ENCODE data around the gene RTEL1.

The RTEL1 gene

DNA sequence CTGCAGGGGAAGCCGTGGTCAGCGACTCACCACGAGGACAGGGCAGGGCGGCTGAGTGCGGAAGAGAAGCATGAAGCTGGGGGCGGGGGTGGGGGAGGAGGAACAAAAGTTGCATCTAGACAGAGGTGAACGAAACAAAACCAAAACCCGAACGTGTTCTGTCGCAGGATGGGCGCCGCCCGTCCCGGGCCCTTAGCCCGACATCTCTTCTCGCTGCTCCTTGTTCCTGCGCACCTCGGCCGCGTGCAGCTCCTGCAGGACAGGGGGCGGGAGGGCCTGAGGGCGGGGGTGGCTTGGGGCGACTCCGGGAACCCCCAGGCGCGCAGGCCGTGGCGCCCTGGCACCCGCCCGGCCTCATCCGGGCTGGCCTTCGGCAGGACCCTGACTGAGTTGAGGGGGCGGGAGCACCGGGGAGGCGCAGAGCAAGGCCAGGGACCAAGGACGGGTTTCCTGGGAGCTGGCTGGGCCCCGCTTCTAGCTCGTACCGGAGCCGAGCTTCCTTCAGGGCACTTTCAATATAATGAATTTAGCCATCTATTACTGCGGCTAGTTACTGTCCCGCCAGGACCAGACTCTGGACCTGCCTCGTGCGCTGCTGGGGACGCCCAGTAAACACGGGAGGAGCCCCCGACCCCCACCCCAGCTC lies 16.8 kb upstream of the RTEL1 start:
- in situ Hi-C loops (cut with HindIII; ENCODE audit: low pct_ligation_motif_present, low sequenced_read_pairs), result no loop called here
- no peaks in the 10 kb centered on the region for H3K27me3 ChIP-seq (replicated peaks)
- H3K4me3 ChIP-seq (ENCODE audit: low read depth, low read length), result peak overlapping the region; percentile 51
- peak overlapping the region; percentile 1 for H3K27ac ChIP-seq
- no peaks in the 10 kb centered on the region for H3K36me3 ChIP-seq (replicated peaks)
- TF ChIP-seq, protein P1, sequence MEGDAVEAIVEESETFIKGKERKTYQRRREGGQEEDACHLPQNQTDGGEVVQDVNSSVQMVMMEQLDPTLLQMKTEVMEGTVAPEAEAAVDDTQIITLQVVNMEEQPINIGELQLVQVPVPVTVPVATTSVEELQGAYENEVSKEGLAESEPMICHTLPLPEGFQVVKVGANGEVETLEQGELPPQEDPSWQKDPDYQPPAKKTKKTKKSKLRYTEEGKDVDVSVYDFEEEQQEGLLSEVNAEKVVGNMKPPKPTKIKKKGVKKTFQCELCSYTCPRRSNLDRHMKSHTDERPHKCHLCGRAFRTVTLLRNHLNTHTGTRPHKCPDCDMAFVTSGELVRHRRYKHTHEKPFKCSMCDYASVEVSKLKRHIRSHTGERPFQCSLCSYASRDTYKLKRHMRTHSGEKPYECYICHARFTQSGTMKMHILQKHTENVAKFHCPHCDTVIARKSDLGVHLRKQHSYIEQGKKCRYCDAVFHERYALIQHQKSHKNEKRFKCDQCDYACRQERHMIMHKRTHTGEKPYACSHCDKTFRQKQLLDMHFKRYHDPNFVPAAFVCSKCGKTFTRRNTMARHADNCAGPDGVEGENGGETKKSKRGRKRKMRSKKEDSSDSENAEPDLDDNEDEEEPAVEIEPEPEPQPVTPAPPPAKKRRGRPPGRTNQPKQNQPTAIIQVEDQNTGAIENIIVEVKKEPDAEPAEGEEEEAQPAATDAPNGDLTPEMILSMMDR (IDR thresholded peaks at IDR 0.05; ENCODE audit: low read depth, low read length, missing control alignments), result no peak
- DNase-seq, result peak; percentile 15

DNA sequence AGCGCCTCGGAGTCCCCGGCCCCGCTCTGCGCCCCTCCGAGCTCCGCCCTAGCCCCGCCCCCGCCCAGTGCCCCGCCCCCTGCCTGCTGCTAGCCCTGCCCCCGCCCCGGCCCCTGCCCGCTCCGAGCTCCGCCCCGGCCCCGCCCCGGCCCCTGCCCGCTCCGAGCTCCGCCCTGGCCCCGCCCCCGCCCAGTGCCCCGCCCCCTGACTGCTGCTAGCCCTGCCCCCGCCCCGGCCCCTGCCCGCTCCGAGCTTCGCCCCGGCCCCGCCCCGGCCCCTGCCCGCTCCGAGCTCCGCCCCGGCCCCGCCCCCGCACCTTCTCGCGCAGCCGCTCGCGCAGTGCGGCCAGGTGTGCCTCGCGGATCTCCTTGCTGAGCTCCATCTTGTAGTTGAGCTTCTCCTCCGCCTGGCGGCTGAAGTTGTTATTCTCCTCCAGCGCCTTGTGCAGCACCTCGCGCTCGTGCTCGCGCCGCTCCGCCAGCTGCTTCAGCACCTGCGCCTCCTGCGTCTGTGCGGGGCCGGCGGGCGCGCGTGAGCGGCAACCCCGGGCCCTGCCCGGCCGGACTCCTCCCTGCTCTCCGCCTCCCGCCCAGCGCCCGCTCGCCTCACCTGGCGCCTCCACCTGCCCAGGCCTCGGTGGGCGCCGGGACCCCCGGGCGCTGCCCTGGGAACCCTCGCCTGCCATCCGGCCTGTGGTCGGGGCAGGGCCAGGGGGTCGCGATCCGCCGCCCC lies 16.2 kb upstream of the RTEL1 start:
- DNase-seq, result peak; percentile 54
- in situ Hi-C loops (cut with HindIII; ENCODE audit: low pct_ligation_motif_present, low sequenced_read_pairs), result no loop called here
- no peaks in the 10 kb centered on the region for H3K27me3 ChIP-seq (replicated peaks)
- no peaks in the 10 kb centered on the region for H3K36me3 ChIP-seq (replicated peaks)
- no peak overlapping the region for H3K27ac ChIP-seq
- TF ChIP-seq, protein P1 (IDR thresholded peaks at IDR 0.05; ENCODE audit: low read depth, low read length, missing control alignments), result peak; percentile 48
- peak overlapping the region; percentile 51 for H3K4me3 ChIP-seq (ENCODE audit: low read depth, low read length)

DNA sequence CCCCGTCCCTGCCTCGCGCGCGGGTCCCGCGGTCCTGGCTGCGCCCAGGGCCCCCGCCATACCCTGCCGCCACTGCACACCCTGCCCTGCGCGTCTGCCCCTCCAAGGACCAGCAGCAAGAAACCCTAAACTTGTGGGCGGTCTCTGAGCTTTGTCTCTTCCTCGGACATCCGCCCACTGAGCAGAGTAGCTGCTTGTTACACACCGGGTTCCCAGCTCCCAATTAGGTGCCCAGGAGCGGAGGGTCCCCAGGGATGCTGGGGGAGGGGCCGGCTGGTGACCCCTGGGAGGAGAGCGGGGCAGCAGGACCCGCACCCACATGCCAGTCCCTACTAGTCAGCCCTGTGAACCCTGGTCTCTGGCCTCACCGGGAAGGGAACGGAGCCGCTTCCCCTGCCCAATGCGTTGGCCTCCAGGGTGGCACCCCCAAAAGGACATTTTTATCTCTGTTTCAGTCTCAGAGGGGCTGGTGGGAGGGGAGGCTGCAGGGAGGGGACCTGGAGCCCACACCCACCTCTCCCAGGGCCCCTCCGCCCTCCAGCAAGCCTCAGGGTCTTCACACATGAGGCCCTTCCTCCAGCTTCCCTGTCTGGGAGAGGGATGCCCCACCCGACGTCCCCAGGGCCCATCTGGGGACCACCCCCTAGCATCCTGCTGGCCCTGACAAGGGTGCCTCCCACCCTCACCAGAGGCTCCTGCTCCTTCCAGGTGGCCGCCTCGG lies 15.4 kb upstream of the RTEL1 start:
- Histone ChIP-seq H3K27me3 (replicated peaks) (no peaks in the 10 kb centered on the region), H3K27ac (no peak overlapping the region), H3K36me3 (replicated peaks) (no peaks in the 10 kb centered on the region), H3K4me3 (ENCODE audit: low read depth, low read length) (no peak overlapping the region)
- in situ Hi-C loops (cut with HindIII; ENCODE audit: low pct_ligation_motif_present, low sequenced_read_pairs), result no loop called here
- DNase-seq, result no peak
- TF ChIP-seq, protein P1 (IDR thresholded peaks at IDR 0.05; ENCODE audit: low read depth, low read length, missing control alignments), result no peak

DNA sequence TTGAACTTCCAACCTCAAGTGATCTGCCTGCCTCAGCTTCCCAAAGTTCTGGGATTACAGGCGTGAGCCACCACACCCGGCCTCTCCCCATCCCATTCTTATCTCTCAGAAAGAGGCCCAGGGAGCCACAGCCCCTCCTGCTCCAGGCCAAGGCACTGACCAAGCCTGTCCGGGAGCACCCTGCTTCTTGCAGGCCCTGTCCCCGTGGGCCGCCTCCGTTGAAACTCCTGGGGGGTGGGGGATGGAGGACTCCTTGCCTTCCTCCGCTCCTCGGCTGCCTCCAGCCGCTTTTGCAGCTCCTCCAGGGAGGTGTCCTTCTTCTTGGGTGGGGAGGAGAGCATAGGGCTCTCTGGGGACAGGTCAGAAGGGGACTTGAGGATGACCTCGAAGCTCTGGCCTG lies 14.6 kb upstream of the RTEL1 start:
- Histone ChIP-seq H3K27me3 (replicated peaks) (no peaks in the 10 kb centered on the region), H3K36me3 (replicated peaks) (no peaks in the 10 kb centered on the region), H3K27ac (no peak overlapping the region), H3K4me3 (ENCODE audit: low read depth, low read length) (no peak overlapping the region)
- TF ChIP-seq, protein P1 (IDR thresholded peaks at IDR 0.05; ENCODE audit: low read depth, low read length, missing control alignments), result no peak
- DNase-seq, result no peak
- in situ Hi-C loops (cut with HindIII; ENCODE audit: low pct_ligation_motif_present, low sequenced_read_pairs), result no loop called here

DNA sequence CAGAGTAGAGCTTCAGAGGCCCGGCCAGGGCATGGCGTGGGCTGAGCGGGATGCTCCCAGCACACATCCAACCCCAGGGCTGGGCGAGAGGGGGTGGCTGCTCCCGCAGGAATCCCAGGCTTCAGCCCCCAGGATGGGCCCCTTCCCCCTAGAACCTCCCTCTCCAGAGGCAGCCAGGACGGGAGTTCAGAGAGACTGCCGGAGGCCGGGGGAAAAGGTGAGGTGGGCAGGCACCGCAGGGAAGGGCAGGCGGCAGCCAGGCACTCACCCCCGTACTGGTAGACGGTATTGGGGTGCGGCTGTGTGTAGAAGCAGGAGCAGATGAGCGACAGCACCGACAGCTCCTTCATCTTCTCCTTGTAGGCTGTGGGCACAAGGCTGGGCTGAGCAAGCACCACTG lies 14.2 kb upstream of the RTEL1 start:
- no peaks in the 10 kb centered on the region for H3K36me3 ChIP-seq (replicated peaks)
- DNase-seq, result no peak
- H3K4me3 ChIP-seq (ENCODE audit: low read depth, low read length), result no peak overlapping the region
- H3K27ac ChIP-seq, result no peak overlapping the region
- TF ChIP-seq, protein P1 (IDR thresholded peaks at IDR 0.05; ENCODE audit: low read depth, low read length, missing control alignments), result no peak
- in situ Hi-C loops (cut with HindIII; ENCODE audit: low pct_ligation_motif_present, low sequenced_read_pairs), result no loop called here
- no peaks in the 10 kb centered on the region for H3K27me3 ChIP-seq (replicated peaks)

Data from brain microvascular endothelial cell (primary cell).